Activated CD4-positive, alpha-beta T cell treated with anti-CD3 and anti-CD28 coated beads, Interleukin-2, amount 10 ng/mL, durations not matched to agents 24 days and 14 days (primary cell): Measurements from ENCODE around the gene NUP133. TPM values are rescaled to one million over a fixed set of nuclear protein-coding genes. Genes with fewer than 3 reads are reported as not detected.

ENCODE experiments used
- total RNA-seq: library from RNA; stranded (reverse); gene quantifications from 2 replicates; pipeline ENCODE4 v1.2.3, GENCODE V29; 2022

NUP133 gene
- total RNA-seq, 1 donor from 2014 or later = 52.3 TPM

Other genes with a start within 250 kb of the NUP133 start
- gene RAB4A, start 237.2 kb downstream of the NUP133 start, total RNA-seq = 30.7 and 34.8 TPM in 2 replicates
- 12.3 and 12.6 TPM in 2 replicates for gene CCSAP, start 165.3 kb downstream of the NUP133 start, total RNA-seq
- not detected in 2 replicates for gene ACTA1, start 74.2 kb downstream of the NUP133 start, total RNA-seq
- gene ABCB10, start 50.4 kb upstream of the NUP133 start, total RNA-seq = 46.5 and 49.7 TPM in 2 replicates
- gene TAF5L, start 117.8 kb upstream of the NUP133 start, total RNA-seq = 29.7 and 30.7 TPM in 2 replicates
- 35.8 and 37.1 TPM in 2 replicates for gene URB2, start 117.9 kb upstream of the NUP133 start, total RNA-seq